Esophagus squamous epithelium (tissue), 5 donors: ENCODE data around the gene GRK4. TPM values are rescaled to one million over a fixed set of nuclear protein-coding genes. Genes with fewer than 3 reads are reported as not detected.

Source experiments
- DNase-seq: peaks from one replicate; lab custom pipeline; 2025; lab: John Stamatoyannopoulos, UW
- H3K27ac ChIP-seq, 4 donors: fragments of 200-600 bp; sonication (generic); one replicate each; pipeline ENCODE4 v1.5.1; 2016 to 2019; ENCODE audit warnings: mild to moderate bottlenecking in 1 of 4
- H3K27me3 ChIP-seq, 4 donors: fragments of 200-600 bp; sonication (generic); 1 replicate in 3 of 4; 2 replicates in 1 of 4; pipeline versions ENCODE4 v1.5.1 to v1.6.0; 2017 to 2021; ENCODE audit warnings: antibody characterized with exemption in 1 of 4
- H3K36me3 ChIP-seq, 3 donors: fragments of 200-600 bp; sonication (generic); one replicate each; pipeline ENCODE4 v1.5.1; 2016 to 2019
- H3K4me1 ChIP-seq, 3 donors: fragments of 200-600 bp; sonication (generic); one replicate each; pipeline ENCODE4 v1.5.1; 2017 to 2019
- H3K4me3 ChIP-seq, 4 donors: fragments of 200-600 bp; sonication (generic); 1 replicate in 3 of 4; 2 replicates in 1 of 4; pipeline ENCODE4 v1.5.1; 2016 to 2019; ENCODE audit warnings: mild to moderate bottlenecking in 2 of 4, moderate library complexity in 1 of 4
- H3K9me3 ChIP-seq, 3 donors: fragments of 200-600 bp; sonication (generic); one replicate each; pipeline ENCODE4 v1.5.1; 2016 to 2019
- CTCF ChIP-seq, 6 experiments: fragments of 450-650 bp in 4 of 6; fragments of 200-600 bp in 2 of 6; sonication (generic) in 2 of 6; IDR thresholded peaks; one replicate each; pipeline ENCODE4 v1.5.1; 2016 to 2019; ENCODE audit warnings: antibody characterized with exemption in 6 of 6, mild to moderate bottlenecking in 4 of 6, moderate library complexity in 4 of 6
- POLR2A ChIP-seq, 4 donors: fragments of 450-650 bp; IDR thresholded peaks; one replicate each; pipeline ENCODE4 v1.6.1; 2017; ENCODE audit warnings: antibody characterized with exemption in 4 of 4, mild to moderate bottlenecking in 4 of 4, moderate library complexity in 3 of 4
- WGBS, 2 donors: methylation state at CpG; one replicate each; pipeline ENCODE4 v1.1.5; 2018; 5-methylcytosine and 5-hydroxymethylcytosine counted together
- intact Hi-C: fragments of 100-400 bp; cut with DNase I; formaldehyde crosslinking; loops from one replicate; pipeline ENCODE4 v1.15.0; 2022
- total RNA-seq, 4 donors: library from RNA; depleted of rRNA; stranded (reverse); fragments of >200 nt; gene quantifications; one replicate each; pipeline ENCODE4 v1.1.0, GENCODE V29; 2016
- donor health status: DM: yes; HTN: yes; CAD: no.

Gene GRK4
- total RNA-seq, 4 donors from 2014 or later, result 2.9 to 5.5 (median 3.7) TPM

GRCh38 chr4:3040452-3041191, 77.3 kb downstream of the GRK4 start:
- no peak for DNase-seq
- intact Hi-C loops, result no loop called here
- H3K9me3 ChIP-seq, result no peaks in the 10 kb centered on the region
- H3K27me3 ChIP-seq, result peaks cover 0 to 10% (median 0%) of the 10 kb centered on the region in 4 donors
- 75 to 79% methylated on average over 8 to 14 of the region's 28 CpGs for WGBS, 2 donors
- no peaks in the 10 kb centered on the region for H3K36me3 ChIP-seq
- TF ChIP-seq POLR2A (IDR thresholded peaks at IDR 0.05), result no peak
- H3K27ac ChIP-seq, result peak overlapping the region in 3 of 4 donors; percentile 70 to 86 (median 77)
- peak overlapping the region; percentile 43 to 66 (median 51) for H3K4me3 ChIP-seq
- peaks cover 18 to 41% (median 28%) of the 10 kb centered on the region in 3 donors for H3K4me1 ChIP-seq

GRCh38 chr4:3041192-3042142, 78.1 kb downstream of the GRK4 start:
- peaks cover 0 to 7% (median 0%) of the 10 kb centered on the region in 4 donors for H3K27me3 ChIP-seq
- no peak for DNase-seq
- 10% methylated on average over 14 of the region's 57 CpGs; no CpG with 5 or more reads in 1 of the 2 donors for WGBS, 2 donors
- peak overlapping the region; percentile 66 to 86 (median 74) for H3K27ac ChIP-seq
- H3K4me3 ChIP-seq, result peak overlapping the region; percentile 43 to 66 (median 51)
- peak in 1 of 6 experiments; percentile 3 for TF ChIP-seq CTCF (IDR thresholded peaks at IDR 0.05)
- TF ChIP-seq POLR2A (IDR thresholded peaks at IDR 0.05), result no peak
- H3K36me3 ChIP-seq, result no peaks in the 10 kb centered on the region
- intact Hi-C loops, result no loop called here
- peaks cover 18 to 41% (median 28%) of the 10 kb centered on the region in 3 donors for H3K4me1 ChIP-seq
- no peaks in the 10 kb centered on the region for H3K9me3 ChIP-seq

GRCh38 chr4:3042226-3042625, 78.9 kb downstream of the GRK4 start:
- Histone ChIP-seq H3K27me3 (peaks cover 0 to 4% (median 0%) of the 10 kb centered on the region in 4 donors), H3K9me3 (no peaks in the 10 kb centered on the region), H3K27ac (peak overlapping the region; percentile 66 to 86 (median 74)), H3K4me3 (peak overlapping the region; percentile 43 to 66 (median 51)), H3K4me1 (peaks cover 19 to 39% (median 28%) of the 10 kb centered on the region in 3 donors), H3K36me3 (no peaks in the 10 kb centered on the region)
- DNase-seq, result no peak
- intact Hi-C loops, result no loop called here
- WGBS, 2 donors, result 49 to 67% methylated on average over 6 to 9 of the region's 10 CpGs
- no peak for TF ChIP-seq CTCF (IDR thresholded peaks at IDR 0.05)
- TF ChIP-seq POLR2A (IDR thresholded peaks at IDR 0.05), result no peak

GRCh38 chr4:3043282-3044020, 80.1 kb downstream of the GRK4 start:
- Histone ChIP-seq H3K27me3 (peaks cover 0 to 4% (median 0%) of the 10 kb centered on the region in 4 donors), H3K9me3 (no peaks in the 10 kb centered on the region), H3K4me3 (no peak overlapping the region), H3K36me3 (no peaks in the 10 kb centered on the region), H3K4me1 (peaks cover 18 to 35% (median 21%) of the 10 kb centered on the region in 3 donors), H3K27ac (no peak overlapping the region)
- DNase-seq, result no peak
- WGBS, 2 donors, result 85 to 87% methylated on average over 10 to 11 of the region's 11 CpGs
- intact Hi-C loops, result no loop called here
- TF ChIP-seq CTCF (IDR thresholded peaks at IDR 0.05), result no peak
- no peak for TF ChIP-seq POLR2A (IDR thresholded peaks at IDR 0.05)
